MCF 10A (cell line): ENCODE data around the gene PIPOX. TPM values are rescaled to one million over a fixed set of nuclear protein-coding genes. Genes with fewer than 3 reads are reported as not detected.

Experiments
- BruUV-seq: library from RNA; stranded (reverse); fragments of 400-500 nt; replicated peaks from 2 replicates; lab custom pipeline; 2021; lab: Mats Ljungman, UMichigan
- CTCF ChIA-PET: fragments of 300-600 bp; sonication (Branson Sonifier 250); formaldehyde crosslinking; extraction: SDS; loops from one replicate; lab custom pipeline; 2021; ENCODE audit warnings: antibody characterized with exemption, inconsistent platforms; lab: Yijun Ruan, JAX
- POLR2A ChIA-PET: fragments of 300-600, 350-650 bp; sonication (Branson Sonifier 250); formaldehyde crosslinking; extraction: SDS; loops from one replicate; lab custom pipeline; 2020; ENCODE audit warnings: antibody characterized with exemption, inconsistent platforms; lab: Yijun Ruan, JAX
- DNase-seq: peaks from one replicate; pipeline ENCODE4 v3.0.0-alpha.2; 2018; ENCODE audit not compliant: unreplicated experiment
- H3K27ac Mint-ChIP-seq: one replicate; pipeline ENCODE4 v1.8.0; 2022; ENCODE audit warnings: mild to moderate bottlenecking, low read depth, mixed read lengths; ENCODE audit not compliant: unreplicated experiment
- H3K27me3 Mint-ChIP-seq: one replicate; pipeline ENCODE4 v1.8.0; 2022; ENCODE audit warnings: mixed read lengths; ENCODE audit not compliant: insufficient read depth, unreplicated experiment
- H3K36me3 Mint-ChIP-seq: one replicate; pipeline ENCODE4 v1.8.0; 2022; ENCODE audit warnings: mild to moderate bottlenecking, moderate library complexity, mixed read lengths; ENCODE audit not compliant: insufficient read depth, unreplicated experiment
- H3K4me1 Mint-ChIP-seq: one replicate; pipeline ENCODE4 v1.8.0; 2022; ENCODE audit warnings: mixed read lengths; ENCODE audit not compliant: insufficient read depth, unreplicated experiment
- H3K4me3 Mint-ChIP-seq: one replicate; pipeline ENCODE4 v1.8.0; 2022; ENCODE audit warnings: mild to moderate bottlenecking, moderate library complexity, mixed read lengths; ENCODE audit not compliant: unreplicated experiment
- H3K9me3 Mint-ChIP-seq: one replicate; pipeline ENCODE4 v1.8.0; 2022; ENCODE audit warnings: mixed read lengths; ENCODE audit not compliant: unreplicated experiment
- intact Hi-C: fragments of 100-400 bp; cut with micrococcal nuclease; formaldehyde crosslinking; loops from 2 replicates; pipeline ENCODE4 v1.14.1; 2022
- total RNA-seq: library from RNA; stranded (reverse); gene quantifications from 2 replicates; pipeline ENCODE4 v1.2.3, GENCODE V29; 2022
- TF ChIP-seq, protein P1 (sequence below): fragments of 200-600 bp; IDR thresholded peaks from one replicate; pipeline ENCODE4 v1.8.0; 2022; ENCODE audit warnings: antibody characterized with exemption, mild to moderate bottlenecking; ENCODE audit not compliant: unreplicated experiment

PIPOX gene
- total RNA-seq, 1 experiment from 2014 or later, result not detected

DNA sequence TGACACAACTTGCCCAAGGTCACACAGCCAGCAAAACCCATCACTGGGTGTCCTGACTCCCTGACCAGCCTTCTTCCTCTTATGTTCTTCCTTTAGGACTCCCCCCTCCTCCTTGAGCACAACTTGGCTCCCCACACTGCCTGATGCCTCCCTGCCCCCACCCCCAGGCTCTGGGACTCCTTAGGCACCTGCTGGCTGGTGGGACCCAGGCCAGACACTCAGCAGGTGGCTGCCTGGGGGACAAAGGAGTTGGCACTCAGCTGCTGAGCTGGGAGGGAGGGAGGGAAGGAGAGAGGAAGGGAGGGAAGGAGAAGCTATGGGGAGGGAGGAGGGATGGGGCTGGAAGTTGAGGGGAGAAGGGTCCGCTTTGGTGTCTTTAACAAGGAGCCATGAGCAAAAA lies 45.1 kb upstream of the PIPOX start:
- Mint-ChIP-seq H3K9me3 (no peaks in the 10 kb centered on the region), H3K27ac (no peak overlapping the region), H3K27me3 (peaks cover 31% of the 10 kb centered on the region), H3K4me1 (peaks cover 9% of the 10 kb centered on the region), H3K4me3 (no peak overlapping the region), H3K36me3 (no peaks in the 10 kb centered on the region)
- DNase-seq, result no peak
- ChIA-PET POLR2A (no interaction called here), CTCF (no interaction called here)
- no TSS peak for BruUV-seq
- intact Hi-C loops, result no loop called here
- TF ChIP-seq, protein P1, sequence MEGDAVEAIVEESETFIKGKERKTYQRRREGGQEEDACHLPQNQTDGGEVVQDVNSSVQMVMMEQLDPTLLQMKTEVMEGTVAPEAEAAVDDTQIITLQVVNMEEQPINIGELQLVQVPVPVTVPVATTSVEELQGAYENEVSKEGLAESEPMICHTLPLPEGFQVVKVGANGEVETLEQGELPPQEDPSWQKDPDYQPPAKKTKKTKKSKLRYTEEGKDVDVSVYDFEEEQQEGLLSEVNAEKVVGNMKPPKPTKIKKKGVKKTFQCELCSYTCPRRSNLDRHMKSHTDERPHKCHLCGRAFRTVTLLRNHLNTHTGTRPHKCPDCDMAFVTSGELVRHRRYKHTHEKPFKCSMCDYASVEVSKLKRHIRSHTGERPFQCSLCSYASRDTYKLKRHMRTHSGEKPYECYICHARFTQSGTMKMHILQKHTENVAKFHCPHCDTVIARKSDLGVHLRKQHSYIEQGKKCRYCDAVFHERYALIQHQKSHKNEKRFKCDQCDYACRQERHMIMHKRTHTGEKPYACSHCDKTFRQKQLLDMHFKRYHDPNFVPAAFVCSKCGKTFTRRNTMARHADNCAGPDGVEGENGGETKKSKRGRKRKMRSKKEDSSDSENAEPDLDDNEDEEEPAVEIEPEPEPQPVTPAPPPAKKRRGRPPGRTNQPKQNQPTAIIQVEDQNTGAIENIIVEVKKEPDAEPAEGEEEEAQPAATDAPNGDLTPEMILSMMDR, result no peak

DNA sequence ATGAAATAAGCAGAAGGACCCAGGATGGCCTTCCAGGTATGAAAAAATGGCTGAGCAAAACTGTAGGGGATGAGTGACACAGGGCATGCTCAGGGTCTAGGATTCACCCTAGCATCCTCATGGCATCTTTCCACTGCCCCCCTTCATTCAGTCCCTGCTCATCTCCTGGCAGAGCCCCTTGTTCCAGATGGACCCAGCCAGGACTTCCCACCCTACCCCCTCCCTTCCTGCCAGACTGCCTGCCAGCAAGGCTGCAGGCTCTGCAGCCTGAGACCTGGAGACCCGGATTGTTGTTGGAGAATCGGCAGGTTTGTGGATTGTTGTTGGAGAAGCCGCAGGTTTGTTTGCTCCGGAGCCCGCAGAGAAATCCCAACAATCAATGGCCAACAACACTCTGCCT lies 43.7 kb upstream of the PIPOX start:
- H3K27me3 Mint-ChIP-seq, result peaks cover 42% of the 10 kb centered on the region
- H3K36me3 Mint-ChIP-seq, result no peaks in the 10 kb centered on the region
- no peak overlapping the region for H3K27ac Mint-ChIP-seq
- CTCF ChIA-PET, result no interaction called here
- peaks cover 9% of the 10 kb centered on the region for H3K4me1 Mint-ChIP-seq
- DNase-seq, result no peak
- H3K4me3 Mint-ChIP-seq, result no peak overlapping the region
- POLR2A ChIA-PET, result no interaction called here
- intact Hi-C loops, result no loop called here
- TF ChIP-seq, protein P1, result no peak
- no TSS peak for BruUV-seq
- H3K9me3 Mint-ChIP-seq, result no peaks in the 10 kb centered on the region

DNA sequence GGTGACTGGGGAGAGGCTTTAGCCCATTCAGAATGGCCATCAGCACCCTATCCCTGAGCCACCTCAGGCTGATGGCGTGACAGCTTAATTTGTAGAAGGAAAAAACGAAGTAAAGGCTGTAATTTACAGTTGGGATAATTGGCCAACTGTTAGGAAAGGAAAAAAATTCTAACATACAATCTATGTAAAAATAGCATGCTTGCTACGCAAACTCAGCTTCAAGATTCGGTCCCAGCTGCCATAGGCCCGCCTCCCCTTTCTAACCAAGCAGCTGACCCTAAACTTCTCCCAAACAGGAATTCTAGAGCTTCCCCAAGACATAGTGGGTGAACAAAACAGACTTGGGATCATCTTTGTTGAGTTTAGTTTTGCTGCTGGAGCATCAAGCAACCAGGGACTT lies 42.0 kb upstream of the PIPOX start:
- Mint-ChIP-seq H3K4me3 (no peak overlapping the region), H3K9me3 (no peaks in the 10 kb centered on the region)
- CTCF ChIA-PET, result interaction anchor here (1.1 kb wide), 1 partner anchor 237 kb away, joined by 3 read pairs; no protein-coding TSS in a partner anchor

DNA sequence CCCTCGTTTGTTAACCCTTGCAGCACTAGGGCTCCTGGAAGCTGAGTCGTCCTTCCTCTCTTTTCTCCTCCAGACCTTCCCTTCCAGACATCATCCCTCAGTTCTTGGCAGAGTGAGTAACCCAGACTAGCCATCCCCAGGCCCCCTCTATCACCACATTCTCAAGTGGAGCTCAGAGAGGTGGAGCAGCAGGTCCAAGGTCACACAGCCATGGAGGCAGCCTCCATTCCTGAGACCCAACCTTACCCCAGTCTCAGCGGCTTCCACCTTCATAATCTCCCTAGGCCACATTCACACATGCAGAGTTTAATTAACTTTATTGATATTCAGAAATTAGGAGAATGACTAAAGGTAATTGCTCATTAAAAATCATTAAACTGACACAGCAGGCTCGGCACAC lies 40.1 kb upstream of the PIPOX start:
- no peak for DNase-seq
- CTCF ChIA-PET, result no interaction called here
- Mint-ChIP-seq H3K36me3 (no peaks in the 10 kb centered on the region), H3K27me3 (peaks cover 37% of the 10 kb centered on the region), H3K27ac (no peak overlapping the region), H3K4me3 (no peak overlapping the region), H3K4me1 (peaks cover 6% of the 10 kb centered on the region), H3K9me3 (no peaks in the 10 kb centered on the region)
- POLR2A ChIA-PET, result no interaction called here
- TF ChIP-seq, protein P1, result no peak
- no TSS peak for BruUV-seq
- intact Hi-C loops, result no loop called here

More for the DNA sequence above, 42.0 kb upstream of the PIPOX start:
- no peak overlapping the region for H3K27ac Mint-ChIP-seq
- POLR2A ChIA-PET, result no interaction called here
- peaks cover 52% of the 10 kb centered on the region for H3K27me3 Mint-ChIP-seq
- H3K4me1 Mint-ChIP-seq, result peaks cover 9% of the 10 kb centered on the region
- BruUV-seq, result no TSS peak
- no peaks in the 10 kb centered on the region for H3K36me3 Mint-ChIP-seq
- TF ChIP-seq, protein P1, result no peak
- no peak for DNase-seq
- intact Hi-C loops, result no loop called here
